Glutamatergic neuron (in vitro differentiated cells): ENCODE results near the gene PODXL2. TPM values are rescaled to one million over a fixed set of nuclear protein-coding genes. Genes with fewer than 3 reads are reported as not detected.

Source experiments
- DNase-seq: peaks from one replicate; pipeline ENCODE4 v3.0.0; 2022
- H3K27ac Mint-ChIP-seq: one replicate; pipeline ENCODE4 v1.8.0; 2020; ENCODE audit warnings: mild to moderate bottlenecking, mixed read lengths, inconsistent platforms; ENCODE audit not compliant: unreplicated experiment
- H3K27me3 Mint-ChIP-seq: one replicate; pipeline ENCODE4 v1.8.0; 2020; ENCODE audit warnings: mild to moderate bottlenecking, moderate library complexity, mixed read lengths, inconsistent platforms; ENCODE audit not compliant: unreplicated experiment
- H3K36me3 Mint-ChIP-seq: one replicate; pipeline ENCODE4 v1.8.0; 2020; ENCODE audit warnings: mild to moderate bottlenecking, mixed read lengths, inconsistent platforms; ENCODE audit not compliant: unreplicated experiment
- H3K4me1 Mint-ChIP-seq: one replicate; pipeline ENCODE4 v1.8.0; 2020; ENCODE audit warnings: mild to moderate bottlenecking, low read depth, mixed read lengths, inconsistent platforms; ENCODE audit not compliant: unreplicated experiment
- H3K4me3 Mint-ChIP-seq: one replicate; pipeline ENCODE4 v1.8.0; 2020; ENCODE audit warnings: mild to moderate bottlenecking, mixed read lengths, inconsistent platforms; ENCODE audit not compliant: unreplicated experiment
- H3K9me3 Mint-ChIP-seq: one replicate; pipeline ENCODE4 v1.8.0; 2020; ENCODE audit warnings: mild to moderate bottlenecking, moderate library complexity, mixed read lengths, inconsistent platforms; ENCODE audit not compliant: unreplicated experiment
- total RNA-seq: library from RNA; stranded (reverse); fragmentation: NEBNext Ultra II Directional; extraction: Animal tissue kit (Norgen Biotek cat#: 25700); gene quantifications from one replicate; pipeline ENCODE4 v1.2.1, GENCODE V29; 2021; ENCODE audit not compliant: unreplicated experiment
- TF ChIP-seq, protein P1 (sequence below): fragments of 200-600 bp; sonication (generic); IDR thresholded peaks from one replicate; pipeline ENCODE4 v1.5.0; 2021; ENCODE audit not compliant: partially characterized antibody, unreplicated experiment

PODXL2 gene
- total RNA-seq, 1 donor from 2014 or later = 139 TPM

- H3K4me1 Mint-ChIP-seq = peaks cover 13% of the 10 kb centered on the region
- H3K27me3 Mint-ChIP-seq = peaks cover 21% of the 10 kb centered on the region
- TF ChIP-seq, protein P1, sequence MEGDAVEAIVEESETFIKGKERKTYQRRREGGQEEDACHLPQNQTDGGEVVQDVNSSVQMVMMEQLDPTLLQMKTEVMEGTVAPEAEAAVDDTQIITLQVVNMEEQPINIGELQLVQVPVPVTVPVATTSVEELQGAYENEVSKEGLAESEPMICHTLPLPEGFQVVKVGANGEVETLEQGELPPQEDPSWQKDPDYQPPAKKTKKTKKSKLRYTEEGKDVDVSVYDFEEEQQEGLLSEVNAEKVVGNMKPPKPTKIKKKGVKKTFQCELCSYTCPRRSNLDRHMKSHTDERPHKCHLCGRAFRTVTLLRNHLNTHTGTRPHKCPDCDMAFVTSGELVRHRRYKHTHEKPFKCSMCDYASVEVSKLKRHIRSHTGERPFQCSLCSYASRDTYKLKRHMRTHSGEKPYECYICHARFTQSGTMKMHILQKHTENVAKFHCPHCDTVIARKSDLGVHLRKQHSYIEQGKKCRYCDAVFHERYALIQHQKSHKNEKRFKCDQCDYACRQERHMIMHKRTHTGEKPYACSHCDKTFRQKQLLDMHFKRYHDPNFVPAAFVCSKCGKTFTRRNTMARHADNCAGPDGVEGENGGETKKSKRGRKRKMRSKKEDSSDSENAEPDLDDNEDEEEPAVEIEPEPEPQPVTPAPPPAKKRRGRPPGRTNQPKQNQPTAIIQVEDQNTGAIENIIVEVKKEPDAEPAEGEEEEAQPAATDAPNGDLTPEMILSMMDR = no peak
- peaks cover 23% of the 10 kb centered on the region for H3K9me3 Mint-ChIP-seq
- no peaks in the 10 kb centered on the region for H3K36me3 Mint-ChIP-seq
- peak; percentile 38 for DNase-seq
- peak overlapping the region; percentile 72 for H3K27ac Mint-ChIP-seq
- peak overlapping the region; percentile 77 for H3K4me3 Mint-ChIP-seq
Measured at GRCh38 chr3:127671523-127672428, 42.8 kb downstream of the PODXL2 start.

GRCh38 chr3:127672429-127673190, 43.6 kb downstream of the PODXL2 start, which contains the start of gene ABTB1:
ABTB1 (plus strand) TSS chr3:127672952; CDS start chr3:127673026, 74 bp downstream.
- peak; percentile 89 for DNase-seq
- peaks cover 23% of the 10 kb centered on the region for H3K9me3 Mint-ChIP-seq
- H3K4me1 Mint-ChIP-seq = peaks cover 7% of the 10 kb centered on the region
- H3K27ac Mint-ChIP-seq = peak within 1 kb of the TSS; percentile 79
- TF ChIP-seq, protein P1 = no peak
- no peaks in the 10 kb centered on the region for H3K36me3 Mint-ChIP-seq
- H3K27me3 Mint-ChIP-seq = peaks cover 21% of the 10 kb centered on the region
- peak within 1 kb of the TSS; percentile 93 for H3K4me3 Mint-ChIP-seq

DNA sequence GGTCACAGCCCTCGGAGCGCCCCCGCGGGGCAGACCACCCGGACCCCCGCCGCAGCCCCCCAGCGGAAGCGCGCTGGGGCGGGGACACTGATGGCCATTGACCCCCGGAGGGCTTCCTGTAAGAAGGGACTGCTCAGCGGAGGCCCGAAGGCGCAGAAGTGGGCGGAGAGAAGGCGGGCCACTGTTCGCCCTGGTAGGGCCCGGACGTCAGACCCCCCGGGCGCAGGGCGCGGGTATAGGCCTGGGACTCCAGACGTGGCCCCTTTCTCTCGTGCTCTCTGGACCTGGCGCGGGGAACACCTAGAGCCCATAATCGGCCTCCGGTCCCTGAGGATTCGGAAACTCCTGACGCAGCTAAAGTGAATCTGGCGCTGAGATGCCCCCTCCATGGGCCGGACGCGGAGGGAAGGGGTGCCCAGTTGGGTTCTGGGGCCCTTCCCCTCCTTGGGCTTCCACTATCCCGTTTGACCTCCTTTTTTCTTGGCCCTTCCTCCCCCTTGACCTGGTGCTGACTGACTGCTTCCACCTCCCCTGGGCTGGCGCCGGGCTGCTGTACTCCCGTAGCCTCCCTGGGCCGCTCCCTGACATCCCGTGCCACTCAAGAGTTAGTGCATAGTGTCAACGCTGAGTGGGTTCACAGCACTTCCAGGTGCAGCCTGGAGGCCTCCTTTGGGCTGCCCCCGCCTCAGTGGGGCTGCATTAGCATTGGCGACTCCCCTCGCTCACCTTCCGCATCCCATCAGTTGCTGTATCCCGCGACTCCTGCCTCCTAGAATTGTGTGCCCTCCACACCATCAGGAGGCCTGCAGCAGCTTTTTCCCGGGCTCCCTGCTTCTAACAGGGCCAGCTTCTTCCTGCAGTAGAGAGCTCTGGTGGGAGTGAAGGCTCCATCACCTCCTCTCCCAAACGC, 44.5 kb downstream of the PODXL2 start:
- TF ChIP-seq, protein P1 = no peak
- no peaks in the 10 kb centered on the region for H3K36me3 Mint-ChIP-seq
- H3K27me3 Mint-ChIP-seq = peaks cover 23% of the 10 kb centered on the region

GRCh38 chr3:127674101-127674721, 45.2 kb downstream of the PODXL2 start:
- H3K4me1 Mint-ChIP-seq = peaks cover 7% of the 10 kb centered on the region
- H3K27me3 Mint-ChIP-seq = peaks cover 21% of the 10 kb centered on the region
- peaks cover 25% of the 10 kb centered on the region for H3K9me3 Mint-ChIP-seq
- peak overlapping the region; percentile 93 for H3K4me3 Mint-ChIP-seq
- TF ChIP-seq, protein P1 = no peak
- H3K27ac Mint-ChIP-seq = peak overlapping the region; percentile 79
- H3K36me3 Mint-ChIP-seq = no peaks in the 10 kb centered on the region
- no peak for DNase-seq

More for the DNA sequence above, 44.5 kb downstream of the PODXL2 start:
- Mint-ChIP-seq H3K4me1 (peaks cover 7% of the 10 kb centered on the region), H3K27ac (peak overlapping the region; percentile 79), H3K4me3 (peak overlapping the region; percentile 93), H3K9me3 (peaks cover 25% of the 10 kb centered on the region)
- peak; percentile 60 for DNase-seq
